Head of caudate nucleus (tissue), 42 donors: ENCODE measurements around the gene NODAL.
A peak's percentile ranks its signal among the peaks of the same experiment; 100 is the strongest.
"Not testable (repeated sequence)": the region's sequence is repeated elsewhere in the genome, so short reads cannot be mapped to it uniquely, and the experiment has no call there.

ENCODE experiments used
- DNase-seq, 42 donors: peaks; one replicate each; pipeline versions ENCODE4 v3.0.0 to v3.0.0-alpha.2; 2020 to 2021; ENCODE audit warnings: mixed read lengths in 7 of 42
- intact Hi-C: fragments of 100-400 bp; cut with DNase I; formaldehyde crosslinking; loops from one replicate; pipeline ENCODE4 v1.15.0; 2022

NODAL gene

GRCh38 chr10:70441161-70441894 is at the start of gene NODAL:
TSS of gene NODAL (minus strand) at chr10:70441681. CDS start at chr10:70441667, 14 bp downstream.
- intact Hi-C loops, result no loop called here
- DNase-seq, result no peak

DNA sequence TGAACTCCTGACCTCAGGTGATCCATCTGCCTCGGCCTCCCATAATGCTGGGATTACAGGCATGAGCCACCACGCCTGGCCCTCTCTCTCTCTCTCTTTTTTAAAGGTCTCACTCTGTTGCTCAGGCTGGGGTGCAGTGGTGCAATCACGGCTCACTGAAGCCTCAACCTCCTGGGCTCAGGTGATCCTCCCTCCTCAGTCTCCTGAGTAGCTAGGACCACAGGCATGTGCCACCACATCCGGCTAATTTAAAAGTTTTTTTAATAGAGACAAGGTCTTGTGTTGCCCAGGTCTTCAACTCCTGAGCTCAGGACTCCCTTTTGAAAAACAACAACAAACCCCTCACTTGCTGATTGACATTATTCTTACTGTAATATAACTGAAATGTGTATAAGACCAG is 48.7 kb upstream of the NODAL start:
- DNase-seq, result no peak
- intact Hi-C loops, result no loop called here

DNA sequence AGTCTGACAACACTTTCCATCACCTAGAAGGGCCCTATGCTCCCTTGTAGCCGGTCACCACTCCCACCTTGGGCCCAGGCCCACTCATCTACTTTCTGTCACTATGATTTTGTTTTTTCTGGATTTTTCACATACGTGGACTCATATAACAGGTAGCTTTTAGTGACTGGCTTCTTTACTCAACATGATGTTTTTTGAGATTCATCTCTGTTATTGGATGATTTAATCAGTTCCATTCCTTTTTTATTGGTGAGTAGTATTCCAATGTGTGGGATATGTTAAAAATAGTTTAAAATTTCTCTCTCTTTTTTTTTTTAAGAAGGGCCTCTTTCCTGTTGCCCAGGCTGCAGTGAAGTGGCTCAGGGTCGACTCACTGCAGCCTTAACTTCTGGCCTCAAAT is 46.3 kb upstream of the NODAL start:
- intact Hi-C loops, result no loop called here
- DNase-seq, result no peak

DNA sequence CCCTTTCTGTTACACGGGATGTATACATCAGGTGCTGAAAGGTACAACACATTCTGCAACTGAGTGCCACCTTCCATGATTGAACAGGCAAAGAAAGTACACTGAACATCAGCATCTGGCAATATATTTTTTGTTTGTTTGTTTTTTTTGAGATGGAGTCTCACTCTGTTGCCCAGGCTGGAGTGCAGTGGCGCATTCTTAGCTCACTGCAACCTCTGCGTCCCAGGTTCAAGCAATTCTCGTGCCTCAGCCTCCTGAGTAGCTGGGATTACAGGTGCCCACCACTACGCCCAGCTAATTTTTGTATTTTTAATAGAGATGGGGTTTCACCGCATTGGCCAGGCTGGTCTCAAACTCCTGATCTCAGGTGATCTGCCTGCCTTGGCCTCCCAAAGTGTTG is 42.4 kb upstream of the NODAL start:
- intact Hi-C loops, DNase-seq: not testable (repeated sequence)

DNA sequence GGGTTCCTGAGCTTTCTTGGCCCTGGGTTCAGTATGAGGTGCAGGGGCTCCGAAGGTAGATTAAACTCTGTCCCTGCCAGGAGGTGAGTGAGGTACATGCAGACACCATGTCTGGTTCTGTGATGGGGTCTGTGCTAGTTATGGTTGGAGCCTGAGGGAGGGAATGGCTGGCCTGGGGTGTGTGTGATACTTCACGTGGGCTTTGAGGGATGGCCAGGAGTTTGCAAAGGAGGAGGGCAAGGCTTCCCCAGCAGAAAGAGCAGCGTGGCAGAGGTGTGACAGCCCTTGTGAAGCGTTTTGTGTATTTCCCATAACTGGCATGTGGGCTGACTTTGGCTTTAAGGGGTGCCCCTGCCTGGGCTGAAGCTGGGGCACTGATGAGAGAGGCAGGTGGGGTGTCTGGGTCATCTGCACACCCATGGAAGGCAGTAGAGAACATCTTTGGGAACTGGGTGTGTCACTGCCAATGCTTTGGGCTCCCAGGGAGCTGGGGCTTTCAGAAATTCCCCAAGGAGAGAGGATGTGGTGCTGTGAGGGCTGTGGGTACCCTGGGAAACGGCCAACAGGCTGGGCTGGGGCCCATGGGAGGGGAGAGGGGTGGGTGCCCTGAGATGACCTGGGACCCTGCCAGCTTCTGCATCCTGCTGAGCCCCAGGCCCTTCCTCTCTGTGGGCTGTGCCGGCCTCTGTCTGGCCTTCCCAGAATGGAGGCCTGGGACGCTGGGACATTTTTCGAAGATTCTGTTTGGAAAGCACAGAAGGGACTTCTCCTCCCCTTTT is 41.7 kb upstream of the NODAL start:
- intact Hi-C loops, result no loop called here
- no peak for DNase-seq

GRCh38 chr10:70481831-70482530 is 40.5 kb upstream of the NODAL start:
- DNase-seq, result peak in 18 of 42 donors; percentile 25 to 68 (median 46)
- intact Hi-C loops, result no loop called here

DNA sequence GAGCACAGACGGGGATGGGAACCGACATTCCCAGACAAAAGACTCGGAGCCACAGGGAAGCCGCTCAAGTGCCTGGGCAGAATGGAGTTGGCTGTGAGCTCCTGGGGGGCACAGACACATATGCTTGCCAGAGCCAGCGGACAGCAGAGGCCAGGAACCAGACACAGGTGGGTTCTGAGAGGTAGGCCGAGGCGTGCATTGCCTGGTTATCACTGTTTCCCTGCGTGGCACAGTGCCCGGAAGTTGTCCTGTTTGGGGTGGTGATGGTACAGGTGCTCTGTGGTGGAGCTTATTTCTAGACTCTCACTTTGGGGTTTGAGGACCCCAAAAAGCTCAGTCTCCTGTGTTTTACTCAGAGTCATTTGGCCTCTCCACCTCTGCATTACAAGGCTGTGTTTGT is 39.6 kb upstream of the NODAL start:
- no peak for DNase-seq
- intact Hi-C loops, result no loop called here

DNA sequence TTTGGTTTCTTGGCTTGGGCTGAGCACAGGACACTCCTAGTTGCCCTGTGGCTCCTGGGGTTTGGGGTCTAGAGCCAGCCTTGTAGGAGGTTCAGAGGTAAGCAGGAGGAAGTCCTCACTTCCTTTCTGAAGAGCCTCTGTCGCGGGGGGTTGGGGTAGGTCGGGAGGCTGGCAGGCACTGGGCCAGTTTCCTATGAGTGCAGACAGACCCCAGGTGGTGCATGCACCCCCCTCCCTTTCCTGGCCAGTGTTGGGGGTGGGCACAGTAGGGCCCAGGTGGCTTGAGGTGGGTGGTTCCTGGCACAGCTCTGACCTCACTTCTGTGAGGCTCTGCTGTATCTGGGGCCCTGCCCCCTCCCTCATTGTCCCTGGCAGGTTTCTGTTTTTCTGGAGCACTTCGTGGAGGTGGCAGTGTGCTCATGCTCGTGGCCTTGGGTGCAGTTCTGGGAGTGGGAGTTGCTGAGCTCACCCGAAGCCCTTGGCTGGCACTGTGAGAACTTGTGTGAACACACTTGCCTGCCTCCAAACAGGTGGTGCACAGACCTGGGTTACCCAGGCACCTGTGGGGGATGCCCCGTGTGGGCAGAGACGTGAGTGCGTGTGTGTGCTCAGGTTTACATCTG is 38.9 kb upstream of the NODAL start:
- DNase-seq, result peak in 35 of 42 donors; percentile 29 to 86 (median 59)
- intact Hi-C loops, result no loop called here

GRCh38 chr10:70479626-70480238 is 38.3 kb upstream of the NODAL start:
- peak in 1 of 42 donors; percentile 27 for DNase-seq
- intact Hi-C loops, result no loop called here

DNA sequence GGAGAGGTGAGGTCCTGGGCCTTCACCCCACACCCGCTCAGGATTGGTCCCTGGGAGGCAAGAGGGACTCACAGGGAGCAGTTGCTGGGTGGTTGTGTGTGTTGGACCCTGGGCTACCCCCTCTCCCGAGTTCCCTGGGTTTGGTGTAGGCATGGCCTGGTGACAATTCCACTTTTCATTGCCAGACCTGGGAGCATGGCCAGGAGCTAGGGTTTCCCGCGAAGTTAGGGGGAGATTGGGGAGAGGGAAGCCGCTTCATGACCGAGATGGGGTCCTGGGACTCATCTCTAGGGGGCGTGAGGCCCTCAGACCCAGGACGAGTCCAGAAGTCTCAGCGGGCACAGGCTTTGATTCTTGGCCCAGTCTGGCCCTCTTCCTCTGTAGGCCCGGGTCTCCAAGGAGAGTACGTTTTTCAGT is 37.7 kb upstream of the NODAL start:
- no peak for DNase-seq
- intact Hi-C loops, result no loop called here

DNA sequence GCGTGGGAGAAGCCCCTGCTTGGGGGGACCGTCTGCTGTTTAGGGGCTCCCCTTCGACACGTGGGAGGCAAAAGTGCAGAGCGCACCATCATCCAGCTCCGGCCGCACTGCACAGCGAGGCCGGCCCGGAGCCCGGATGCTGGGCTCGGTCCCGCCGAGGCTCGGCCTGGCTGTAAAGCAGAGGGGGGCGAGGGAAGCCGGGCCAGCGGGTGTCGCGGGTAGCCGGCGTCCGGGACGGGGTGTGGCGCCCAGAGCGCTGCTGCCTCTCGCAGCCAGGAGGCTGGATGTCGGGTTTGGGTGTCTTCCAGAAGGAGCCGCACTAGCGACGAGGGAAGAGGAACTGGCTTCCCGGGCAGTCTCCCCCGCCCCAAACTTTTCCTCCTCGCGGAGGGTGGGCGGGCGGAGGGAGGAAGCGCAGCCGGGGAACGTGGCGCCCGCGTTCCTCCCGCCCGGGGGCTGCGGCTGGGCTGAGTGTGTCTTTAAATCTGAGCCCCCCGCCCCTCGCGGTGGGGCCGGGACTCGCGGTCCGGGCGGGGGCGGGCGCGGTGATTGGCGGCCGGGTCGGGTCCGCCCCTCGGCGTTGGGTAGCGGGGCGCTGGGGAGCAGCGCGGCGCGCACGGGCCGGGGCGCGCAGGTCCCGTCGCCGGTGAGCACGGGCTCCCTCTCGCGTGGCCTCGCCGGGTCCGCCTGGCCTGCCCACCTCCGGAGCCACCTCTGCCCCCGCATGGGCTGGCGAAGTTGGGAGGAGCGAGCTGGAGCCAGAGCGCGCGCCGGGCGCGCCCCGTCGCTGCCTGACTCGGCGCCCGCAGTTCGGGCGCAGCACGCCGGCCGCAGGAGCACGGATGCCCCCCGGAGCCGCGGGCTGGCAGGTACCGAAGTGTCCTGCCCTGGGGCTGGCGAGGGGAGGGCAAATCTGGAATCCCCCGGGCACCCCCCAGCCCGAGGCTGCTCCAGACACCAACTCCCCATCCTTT is 37.0 kb upstream of the NODAL start, which contains the start of gene PALD1:
TSS of gene PALD1 (plus strand) at position 577 of the 974 bp plus-strand sequence. CDS start 47,185 bp downstream, outside the sequence.
- peak in 41 of 42 donors; percentile 26 to 82 (median 67) for DNase-seq
- intact Hi-C loops, result no loop called here

GRCh38 chr10:70477661-70478162 is 36.2 kb upstream of the NODAL start:
- intact Hi-C loops, result no loop called here
- peak in 38 of 42 donors; percentile 30 to 85 (median 62) for DNase-seq

DNA sequence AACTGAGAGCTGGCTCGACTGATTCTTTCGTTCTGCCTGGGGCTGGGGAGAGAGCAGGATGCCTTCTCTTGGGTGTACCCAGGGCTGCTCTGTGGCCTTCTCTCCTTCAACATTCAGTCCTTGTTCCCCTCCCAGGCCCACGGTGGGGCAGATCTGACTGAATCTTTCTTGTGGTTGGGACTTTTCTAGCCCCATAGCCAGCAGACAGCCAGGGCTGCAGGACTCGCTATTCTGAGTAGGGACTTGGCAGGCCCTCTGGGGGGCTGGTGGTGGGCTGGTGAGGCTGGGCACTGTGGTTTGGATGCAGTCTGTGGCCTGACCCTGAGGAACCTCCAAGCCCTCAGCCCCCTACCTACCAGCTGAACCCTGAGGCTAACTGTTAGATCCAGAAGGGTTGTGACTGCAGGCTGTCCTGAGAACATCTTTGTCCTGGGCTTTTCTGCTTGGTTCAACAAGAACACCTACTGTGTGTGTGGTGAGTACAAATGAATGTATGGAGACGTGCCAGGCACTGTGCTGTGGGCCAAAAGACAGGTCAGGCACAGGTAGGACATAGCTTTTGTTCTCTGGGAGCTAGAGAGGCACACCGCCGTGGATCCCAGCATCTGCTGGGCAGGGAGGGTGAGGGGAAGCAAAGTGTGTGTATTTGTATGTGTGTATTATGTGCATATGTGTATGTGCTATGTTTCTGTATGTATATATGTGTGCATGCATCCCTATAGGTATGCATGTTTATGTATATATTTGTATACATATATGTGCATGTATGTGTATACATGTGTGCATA is 35.0 kb upstream of the NODAL start:
- intact Hi-C loops, result no loop called here
- DNase-seq, result no peak

GRCh38 chr10:70475661-70476060 is 34.2 kb upstream of the NODAL start:
- DNase-seq, result no peak
- intact Hi-C loops, result no loop called here

DNA sequence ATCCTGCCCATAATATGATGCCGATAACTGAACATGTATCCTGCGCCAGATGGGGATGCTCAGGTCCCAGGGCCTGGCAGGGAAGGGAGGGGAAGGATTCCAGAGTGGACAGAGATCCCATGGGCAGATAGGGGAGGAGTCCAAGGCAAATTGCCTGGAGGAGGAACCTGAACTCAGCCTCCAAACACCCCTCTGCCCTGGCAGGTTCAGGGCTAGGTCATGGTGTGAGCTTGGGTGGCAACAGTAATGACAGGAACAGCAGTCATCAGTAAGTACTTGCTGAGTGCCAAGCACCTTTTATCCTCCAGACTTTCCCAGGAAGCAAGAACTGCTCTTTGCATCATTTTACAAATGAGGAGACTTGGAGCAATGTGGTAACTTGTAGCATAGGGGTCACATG is 33.3 kb upstream of the NODAL start:
- no peak for DNase-seq
- intact Hi-C loops, result no loop called here

GRCh38 chr10:70472799-70473454 is 31.4 kb upstream of the NODAL start:
- intact Hi-C loops, result no loop called here
- no peak for DNase-seq
